ENCODE data around the gene FSD1.
A peak's percentile ranks its signal among the peaks of the same experiment; 100 is the strongest.
"Not testable (repeated sequence)": the region's sequence is repeated elsewhere in the genome, so short reads cannot be mapped to it uniquely, and the experiment has no call there.

FSD1 gene

GRCh38 chr19:4347521-4347920, 43.1 kb downstream of the FSD1 start:
- no peak for DNase-seq

GRCh38 chr19:4349225-4349624, 44.8 kb downstream of the FSD1 start:
- not testable (repeated sequence) for DNase-seq

- no peak for DNase-seq
These were observed 45.7 kb downstream of the FSD1 start for GRCh38 chr19:4350111-4350510.

- DNase-seq = no peak
These were observed 46.3 kb downstream of the FSD1 start for GRCh38 chr19:4350726-4351125.

- DNase-seq = peak; percentile 64
These were observed 48.3 kb downstream of the FSD1 start for GRCh38 chr19:4352701-4353121.

- DNase-seq = no peak
These were observed 49.9 kb downstream of the FSD1 start for GRCh38 chr19:4354282-4354681.

GRCh38 chr19:4354897-4355296, 50.5 kb downstream of the FSD1 start:
- DNase-seq = no peak

GRCh38 chr19:4357095-4357797, 52.8 kb downstream of the FSD1 start:
- DNase-seq = no peak

- no peak for DNase-seq
These were observed 53.5 kb downstream of the FSD1 start for GRCh38 chr19:4357921-4358326.

GRCh38 chr19:4358709-4359626, 54.6 kb downstream of the FSD1 start:
- DNase-seq = no peak

- no peak for DNase-seq
These were observed 55.2 kb downstream of the FSD1 start for GRCh38 chr19:4359627-4360000.

- no peak for DNase-seq
These were observed 55.7 kb downstream of the FSD1 start for GRCh38 chr19:4360081-4360569.

GRCh38 chr19:4360641-4361151, 56.3 kb downstream of the FSD1 start:
- no peak for DNase-seq

- DNase-seq = no peak
These were observed 57.0 kb downstream of the FSD1 start for GRCh38 chr19:4361152-4362046.

GRCh38 chr19:4362101-4362828, 57.9 kb downstream of the FSD1 start:
- DNase-seq = no peak

GRCh38 chr19:4362831-4363545, 58.6 kb downstream of the FSD1 start:
- no peak for DNase-seq

GRCh38 chr19:4363571-4364304, 59.3 kb downstream of the FSD1 start:
- no peak for DNase-seq

GRCh38 chr19:4365341-4365740, 60.9 kb downstream of the FSD1 start:
- DNase-seq = no peak

GRCh38 chr19:4365791-4366665, 61.6 kb downstream of the FSD1 start:
- no peak for DNase-seq
